Activated naive CD8-positive, alpha-beta T cell treated with anti-CD3 and anti-CD28 coated beads, Interleukin-2, amount 50 U/mL, for 16 hours (primary cell): ENCODE measurements around the gene PDE1A.

Experiments
- DNase-seq: peaks from one replicate; pipeline ENCODE4 v3.0.0-alpha.2; 2020; ENCODE audit warnings: low read depth, low spot score

The PDE1A gene

DNA sequence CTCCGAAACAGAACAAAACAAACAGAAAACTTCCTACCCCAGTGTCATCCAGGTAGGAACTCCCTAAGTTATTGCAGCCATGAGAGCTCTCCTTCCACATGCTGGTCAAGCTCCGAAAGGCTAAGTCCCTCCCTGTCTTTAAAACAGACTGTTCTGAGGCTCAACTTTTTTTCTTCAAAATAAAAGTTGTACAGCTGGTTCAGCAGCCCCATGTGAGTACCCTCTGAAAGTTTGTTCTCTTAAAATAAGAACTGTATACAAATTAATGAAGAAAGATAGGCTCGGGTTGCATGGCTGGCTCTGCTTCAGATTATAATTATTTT lies at the start of gene PDE1A:
Gene PDE1A, minus strand, starts transcription at position 119 of the 323 bp plus-strand sequence.
- DNase-seq = no peak

- DNase-seq = no peak
Measured at GRCh38 chr2:182473635-182474034, 46.8 kb upstream of the PDE1A start.

DNA sequence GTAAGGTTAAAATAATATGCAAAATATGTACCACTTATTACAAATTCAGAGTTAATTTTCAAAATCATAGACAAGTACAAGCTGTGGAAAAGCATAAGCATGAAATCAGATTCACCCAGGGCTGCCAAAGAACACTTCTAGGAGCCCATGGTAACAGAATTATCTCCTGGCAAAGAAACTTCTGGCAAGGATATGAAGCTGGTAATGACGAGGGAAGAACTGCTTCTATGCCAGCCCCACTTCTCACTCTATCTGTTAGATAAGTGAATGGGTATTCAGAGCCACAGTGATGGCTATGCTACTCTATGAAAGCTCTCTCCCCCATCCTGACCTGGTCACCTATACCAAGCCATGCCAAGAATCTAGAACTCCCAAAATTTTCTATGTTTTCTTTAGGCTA lies 36.9 kb upstream of the PDE1A start:
- no peak for DNase-seq

DNA sequence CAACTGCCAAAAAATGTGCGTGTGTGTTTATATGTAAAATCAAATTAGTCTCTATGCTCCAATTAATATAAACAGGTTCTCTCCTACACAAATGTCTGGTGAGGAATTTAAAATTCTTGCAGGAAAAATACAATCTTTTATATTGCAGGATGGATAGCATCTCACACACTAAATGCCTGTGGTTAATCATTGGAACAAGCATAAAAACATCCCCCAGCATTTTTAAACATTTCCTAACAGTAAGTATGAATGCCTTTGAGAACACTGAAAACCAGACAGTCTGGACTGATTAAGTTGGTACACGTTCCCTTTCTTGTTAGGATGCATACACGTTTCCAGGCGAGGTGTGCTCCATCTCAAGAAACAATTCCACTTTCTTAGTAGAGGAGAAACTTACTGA lies 29.9 kb upstream of the PDE1A start:
- no peak for DNase-seq

- no peak for DNase-seq
Measured at GRCh38 chr2:182452456-182452990, 25.7 kb upstream of the PDE1A start.

DNA sequence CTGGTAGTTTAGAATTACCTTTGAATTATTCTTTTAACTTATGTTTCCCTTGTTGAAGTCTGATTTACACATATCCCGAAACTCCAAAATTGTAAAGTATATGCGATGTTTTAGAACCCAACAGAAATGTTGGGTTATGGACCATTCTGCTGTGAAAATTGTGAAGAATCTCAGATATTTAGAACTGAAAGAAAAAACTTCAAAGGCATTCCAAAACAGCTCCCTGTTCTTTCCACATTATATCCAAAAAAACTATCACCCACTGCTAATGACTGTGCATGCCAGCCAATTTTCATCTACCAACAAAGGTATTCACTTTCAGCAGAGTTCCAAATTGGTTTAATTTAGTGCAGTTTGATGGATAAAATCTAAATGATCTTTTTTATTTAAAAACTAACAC lies 21.5 kb upstream of the PDE1A start:
- DNase-seq = no peak

DNA sequence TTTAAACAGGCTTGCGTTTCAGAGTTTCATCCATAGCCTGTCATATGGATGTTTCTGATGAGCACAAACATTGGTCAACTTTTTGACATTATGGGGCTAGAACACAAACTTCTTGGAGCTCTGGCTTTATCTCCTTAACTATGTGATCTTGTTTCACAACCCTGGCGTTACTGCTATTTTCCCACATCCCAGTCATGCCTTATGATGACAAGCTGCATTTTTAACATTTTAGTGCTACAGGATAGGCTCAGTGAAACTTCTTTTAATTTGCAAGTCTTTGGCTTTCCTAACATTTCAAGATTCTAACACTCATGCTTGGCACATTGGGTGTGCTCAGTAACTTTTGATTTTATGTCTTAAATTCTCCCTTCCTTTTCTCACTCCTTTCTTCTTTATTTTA lies 21.0 kb upstream of the PDE1A start:
- no peak for DNase-seq

GRCh38 chr2:182447163-182447562 lies 20.3 kb upstream of the PDE1A start:
- DNase-seq = no peak

DNA sequence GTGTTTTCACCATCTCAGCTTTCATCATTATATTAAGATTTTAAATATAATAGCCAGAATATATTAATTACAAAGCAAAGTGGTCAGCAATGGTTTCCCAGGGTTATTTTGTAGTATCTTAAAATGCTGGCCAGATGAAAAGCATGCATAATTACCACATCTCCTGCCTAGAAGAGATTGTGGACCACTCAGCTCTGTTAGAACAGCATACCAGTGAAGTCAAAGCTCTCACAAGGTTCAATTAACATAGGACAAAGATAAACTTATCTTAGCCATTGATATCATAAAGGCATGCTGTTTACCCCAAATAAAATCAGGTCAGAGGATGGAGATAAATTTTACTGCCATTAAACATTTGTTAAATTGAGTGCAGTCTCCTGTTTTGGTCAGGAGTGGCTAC lies 19.3 kb upstream of the PDE1A start:
- no peak for DNase-seq

DNA sequence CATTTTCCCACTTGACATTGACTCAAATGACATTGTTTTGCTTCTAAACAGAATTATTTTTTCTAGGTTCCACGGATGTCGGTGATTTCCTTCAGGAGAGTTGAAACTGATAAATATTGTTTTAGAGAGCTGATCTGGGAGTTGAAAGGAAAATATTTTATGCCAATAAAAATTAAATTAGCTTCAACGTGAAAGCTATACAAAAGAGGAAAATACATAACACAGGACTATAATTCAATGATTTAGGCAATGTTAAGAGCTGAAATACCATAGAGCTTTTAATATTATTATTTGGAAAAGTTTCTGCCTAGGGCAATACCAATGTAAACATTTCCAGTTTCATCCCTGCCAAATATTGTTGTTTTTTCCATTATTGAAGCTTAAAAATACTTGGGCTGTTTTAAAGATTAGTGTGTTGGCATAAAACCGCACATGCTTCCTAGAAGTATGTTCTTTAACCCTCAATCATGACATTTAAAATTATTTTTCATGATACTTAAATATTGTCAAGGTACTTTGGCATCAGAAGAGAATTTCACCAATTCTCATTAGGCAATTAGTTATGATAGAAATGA lies 18.6 kb upstream of the PDE1A start:
- no peak for DNase-seq

DNA sequence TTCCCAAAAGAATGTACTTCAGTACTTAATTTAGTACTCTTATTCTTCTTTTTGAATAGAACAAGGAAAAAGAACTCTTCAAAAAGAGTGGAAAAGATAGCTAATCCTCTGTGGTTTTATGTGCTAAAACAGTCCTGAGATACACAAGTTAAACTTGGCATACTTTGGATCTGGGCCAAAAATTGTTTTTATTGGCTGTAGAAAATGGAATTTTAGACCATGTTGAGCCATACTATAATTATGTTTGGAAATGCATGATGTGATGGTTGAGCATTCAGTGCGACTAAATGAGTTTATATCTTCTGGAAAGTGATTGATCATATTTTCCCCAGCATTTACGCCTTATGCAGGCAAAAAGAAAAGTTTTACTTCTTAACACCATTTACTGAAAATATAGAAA lies 18.0 kb upstream of the PDE1A start:
- DNase-seq = no peak

DNA sequence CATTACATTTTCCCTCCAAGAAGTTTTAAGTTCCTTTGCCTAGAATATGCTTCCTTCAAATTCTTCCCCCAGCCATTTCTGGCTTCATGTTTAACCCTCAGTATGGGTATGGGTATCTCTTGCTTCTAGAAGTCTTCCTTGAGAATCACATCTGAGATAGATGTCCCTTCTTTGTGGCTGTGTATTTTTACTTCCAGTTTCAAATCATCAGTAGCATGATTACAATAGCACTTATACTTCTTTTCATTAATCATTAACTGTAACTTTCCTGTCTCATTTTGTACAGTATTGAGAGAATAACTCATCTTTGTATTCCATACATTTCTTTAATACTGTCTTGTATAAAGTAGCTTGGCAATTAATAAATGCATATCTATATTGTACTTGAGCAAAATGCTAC lies 17.3 kb upstream of the PDE1A start:
- no peak for DNase-seq

DNA sequence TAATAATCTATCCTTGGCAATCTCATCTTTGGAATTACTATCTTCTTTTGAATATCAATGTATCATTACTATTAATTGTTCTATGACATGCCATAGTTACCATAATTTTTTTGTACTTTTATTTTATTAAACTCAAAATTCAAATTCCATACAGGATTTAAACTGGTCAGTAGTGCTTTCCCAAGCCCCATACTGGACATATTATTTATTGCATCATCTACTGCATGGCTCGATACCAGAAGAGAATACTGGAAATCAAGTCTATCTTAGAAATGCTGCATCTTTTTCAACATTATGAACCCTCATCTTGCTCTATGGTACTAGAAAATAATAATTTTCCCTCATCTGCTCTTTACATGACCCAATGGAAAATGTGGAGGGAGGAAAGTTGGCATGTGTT lies 9.4 kb upstream of the PDE1A start:
- DNase-seq = no peak

DNA sequence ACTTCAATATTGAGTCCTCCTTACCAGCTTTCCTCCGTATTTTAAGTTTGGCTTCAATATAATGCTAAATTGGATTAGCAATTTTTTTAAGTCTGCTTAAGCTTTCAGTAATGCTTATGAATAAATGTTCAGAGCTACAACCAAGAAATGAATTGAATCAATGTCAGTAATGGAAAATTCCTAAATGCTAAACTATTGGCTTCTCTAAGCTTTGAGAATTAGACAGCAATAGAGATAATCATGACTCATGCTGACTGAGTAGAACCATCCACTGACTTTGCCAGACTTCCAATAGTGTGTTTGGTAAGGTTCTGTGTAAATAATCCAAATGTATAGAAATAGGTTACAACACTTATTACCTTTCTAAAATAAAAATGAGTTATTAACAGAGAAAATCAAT lies 8.9 kb upstream of the PDE1A start:
- no peak for DNase-seq

DNA sequence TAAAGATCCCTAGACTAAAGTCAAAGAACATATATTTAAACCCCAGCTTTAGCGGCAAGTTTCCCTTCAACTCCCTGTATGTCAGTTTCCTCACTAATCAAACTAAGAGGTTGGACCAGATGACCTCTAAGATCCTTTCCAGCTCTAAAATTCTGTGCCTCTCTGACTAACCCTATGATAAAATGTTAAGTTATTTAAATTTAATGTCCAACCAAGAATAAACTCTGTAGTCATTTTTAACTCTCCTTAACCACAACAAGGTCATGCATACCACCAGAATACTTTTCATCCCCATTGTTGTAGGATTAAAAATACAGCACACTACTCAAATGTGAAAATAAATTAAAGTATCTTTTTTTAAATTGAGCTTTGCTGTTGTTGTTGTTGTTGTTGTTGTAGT lies 5.2 kb upstream of the PDE1A start:
- DNase-seq = no peak

- DNase-seq = no peak
Measured at GRCh38 chr2:182428476-182428875, 1.6 kb upstream of the PDE1A start.

DNA sequence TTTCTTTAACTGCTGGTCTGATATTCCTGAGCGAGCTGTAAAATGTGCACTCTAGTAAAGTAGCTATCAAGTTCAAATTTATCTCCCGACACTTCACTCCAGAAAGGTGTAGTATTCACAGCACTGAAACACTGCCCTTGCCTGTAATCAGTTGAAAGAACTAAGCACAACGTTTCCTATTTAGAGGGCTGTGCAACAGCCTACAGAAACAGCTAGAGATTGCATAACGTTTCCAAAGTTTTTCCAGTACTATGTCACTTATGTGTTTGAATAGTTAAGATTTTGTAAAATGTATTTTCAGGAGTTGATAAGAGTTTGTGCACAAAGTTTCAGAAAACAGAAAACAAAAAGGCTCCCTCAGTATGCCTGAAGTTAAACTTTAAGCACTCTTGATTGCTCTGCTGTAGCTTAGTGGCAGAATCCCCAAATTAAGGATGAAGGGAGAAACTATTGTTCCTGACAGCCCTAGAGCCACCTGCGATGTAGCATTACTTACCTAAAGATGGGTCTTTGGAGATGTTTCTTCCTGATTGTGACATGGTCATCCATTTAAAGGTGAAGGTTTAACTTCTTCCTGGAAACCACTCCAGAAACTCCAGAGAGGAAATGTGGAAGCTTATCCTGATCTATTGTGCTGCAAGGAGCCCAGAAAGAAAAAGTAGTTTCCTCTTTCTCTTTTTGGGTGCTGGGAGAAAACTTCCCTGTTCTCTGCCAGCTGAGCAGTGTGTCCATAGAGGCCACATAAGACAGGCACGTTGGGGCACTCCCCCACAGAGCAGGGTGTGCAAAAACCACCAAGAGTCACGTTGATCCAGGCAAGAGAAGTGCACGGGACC lies 536 bp downstream of the PDE1A start:
- DNase-seq = no peak

DNA sequence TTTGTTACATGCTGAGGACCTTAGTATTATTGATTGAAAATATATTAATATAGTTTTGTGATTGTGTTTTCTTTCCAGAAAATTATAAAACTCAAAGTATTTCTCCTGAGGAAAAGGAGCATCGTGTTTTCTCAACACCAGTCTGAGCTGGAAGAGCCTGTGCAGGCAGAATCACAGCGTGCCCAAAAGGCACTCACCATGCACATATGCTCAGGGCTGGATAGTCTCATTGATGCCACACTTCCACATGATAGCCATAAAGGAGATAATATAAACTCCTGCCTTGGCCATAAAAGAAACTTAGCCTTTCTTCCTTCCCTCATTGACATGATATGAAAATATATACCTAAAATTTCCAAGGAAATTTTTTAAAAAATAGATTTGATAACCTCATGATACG lies 4.0 kb downstream of the PDE1A start:
- no peak for DNase-seq

- DNase-seq = no peak
Measured at GRCh38 chr2:182420669-182421068, 6.2 kb downstream of the PDE1A start.

DNA sequence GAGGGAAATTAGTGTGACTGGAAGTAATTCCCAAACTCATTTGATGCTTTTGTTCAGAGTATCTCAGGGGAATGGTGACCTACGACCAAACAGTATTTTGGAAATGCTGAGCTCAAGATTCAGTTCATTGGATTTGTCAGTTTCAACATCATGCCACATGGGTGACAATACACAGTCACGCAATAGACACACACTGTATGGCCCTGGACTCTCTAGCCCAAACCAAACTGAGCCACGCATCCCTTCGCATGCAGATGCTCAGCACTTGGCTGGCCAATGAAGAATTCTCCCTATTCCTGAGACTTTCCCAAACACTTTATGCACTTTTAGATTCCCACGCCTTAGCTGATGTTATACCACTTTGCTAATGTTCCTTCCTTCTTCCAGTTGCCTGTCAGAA lies 10.0 kb downstream of the PDE1A start:
- DNase-seq = no peak

DNA sequence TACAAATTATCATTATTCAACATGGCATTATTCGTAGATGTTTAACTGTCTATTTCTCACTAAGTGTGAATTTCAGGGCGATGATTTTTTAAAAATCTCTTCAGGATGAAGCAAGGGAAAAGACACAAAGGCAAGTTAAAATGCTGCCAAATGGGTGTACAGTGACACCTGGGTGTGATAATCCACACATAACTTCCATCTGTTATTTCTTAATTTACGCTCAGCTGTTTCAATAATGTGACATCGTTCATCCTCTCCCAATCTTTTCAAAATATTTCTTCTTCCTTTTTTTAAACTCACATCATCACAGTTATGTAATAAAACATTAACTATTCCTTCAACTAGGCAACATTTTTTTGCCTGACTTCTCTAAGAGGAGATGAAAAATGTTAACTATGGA lies 10.6 kb downstream of the PDE1A start:
- DNase-seq = no peak

GRCh38 chr2:182415771-182416170 lies 11.1 kb downstream of the PDE1A start:
- DNase-seq = no peak

DNA sequence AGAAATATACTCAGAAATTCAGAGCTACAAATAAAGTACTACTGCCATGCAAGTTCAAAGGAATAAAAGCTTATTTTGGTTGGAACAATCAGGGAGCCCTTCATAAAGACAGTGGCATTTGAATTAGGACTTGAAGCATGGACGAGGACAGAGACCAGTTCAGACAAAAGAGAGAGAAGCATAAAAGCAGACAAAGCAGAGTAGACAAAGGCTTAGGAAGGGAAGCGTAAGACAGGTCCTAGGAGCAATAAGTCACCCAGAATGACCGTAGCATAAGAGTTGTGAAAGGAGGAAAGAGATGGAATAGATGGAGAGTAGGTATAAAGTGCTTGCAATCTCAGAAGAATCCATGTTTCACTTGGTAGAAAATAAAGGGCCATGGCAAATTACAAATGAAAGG lies 14.0 kb downstream of the PDE1A start:
- no peak for DNase-seq

DNA sequence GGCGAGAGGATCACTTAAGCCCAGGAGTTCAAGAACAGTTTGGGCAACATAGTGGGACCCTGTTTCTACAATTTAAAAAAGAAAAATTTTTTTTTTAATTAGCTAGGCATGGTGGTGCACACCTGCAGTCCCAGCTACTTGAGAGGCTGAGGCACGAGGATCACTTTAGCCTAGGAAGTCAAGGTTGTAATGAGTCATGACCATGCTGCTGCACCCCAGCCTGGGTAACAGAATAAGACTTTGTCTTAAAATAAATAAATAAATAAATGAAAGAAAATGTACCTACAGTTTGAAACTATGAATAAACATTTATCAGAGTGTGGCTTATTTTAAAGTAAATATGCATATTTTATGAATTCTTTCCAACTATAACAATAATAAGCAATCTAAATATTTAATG lies 16.7 kb downstream of the PDE1A start:
- DNase-seq = no peak
